Measurements from ENCODE around the gene ADA.
"Not testable (repeated sequence)": the region's sequence is repeated elsewhere in the genome, so short reads cannot be mapped to it uniquely, and the experiment has no call there.

ADA gene

GRCh38 chr20:44651684-44652423 lies at the start of gene ADA:
TSS of gene ADA (minus strand) at chr20:44651699. CDS start at chr20:44651607, 92 bp downstream.
- no peak for TF ChIP-seq CTCF (IDR thresholded peaks at IDR 0.05; ENCODE audit: low read depth, low read length)
- H3K4me3 ChIP-seq (ENCODE audit: low read depth, low read length), result peak within 1 kb of the TSS; percentile 73

GRCh38 chr20:44700306-44700705 lies 48.8 kb upstream of the ADA start:
- no peak overlapping the region for H3K4me3 ChIP-seq (ENCODE audit: low read depth, low read length)
- TF ChIP-seq CTCF (IDR thresholded peaks at IDR 0.05; ENCODE audit: low read depth, low read length), result no peak

- H3K4me3 ChIP-seq (ENCODE audit: low read depth, low read length), result no peak overlapping the region
- TF ChIP-seq CTCF (IDR thresholded peaks at IDR 0.05; ENCODE audit: low read depth, low read length), result no peak
These were observed 46.9 kb upstream of the ADA start for GRCh38 chr20:44698351-44698750.

- not testable (repeated sequence) for H3K4me3 ChIP-seq (ENCODE audit: low read depth, low read length)
These were observed 45.5 kb upstream of the ADA start for GRCh38 chr20:44697041-44697440.

GRCh38 chr20:44696315-44696714 lies 44.8 kb upstream of the ADA start:
- no peak overlapping the region for H3K4me3 ChIP-seq (ENCODE audit: low read depth, low read length)
- TF ChIP-seq CTCF (IDR thresholded peaks at IDR 0.05; ENCODE audit: low read depth, low read length), result no peak

GRCh38 chr20:44695674-44696300 lies 44.3 kb upstream of the ADA start:
- TF ChIP-seq CTCF (IDR thresholded peaks at IDR 0.05; ENCODE audit: low read depth, low read length), result no peak
- no peak overlapping the region for H3K4me3 ChIP-seq (ENCODE audit: low read depth, low read length)

GRCh38 chr20:44695295-44695673 lies 43.8 kb upstream of the ADA start:
- H3K4me3 ChIP-seq (ENCODE audit: low read depth, low read length), result no peak overlapping the region

More at GRCh38 chr20:44695295-44695673, 43.8 kb upstream of the ADA start:
- no peak for TF ChIP-seq CTCF (IDR thresholded peaks at IDR 0.05; ENCODE audit: low read depth, low read length)
